ENCODE measurements around the gene HSF2BP. TPM values are rescaled to one million over a fixed set of nuclear protein-coding genes. Genes with fewer than 3 reads are reported as not detected.
A peak's percentile ranks its signal among the peaks of the same experiment; 100 is the strongest.
"Not testable (repeated sequence)": the region's sequence is repeated elsewhere in the genome, so short reads cannot be mapped to it uniquely, and the experiment has no call there.

The HSF2BP gene
- total RNA-seq, 4 donors from 2014 or later, result 0.57 to 1.6 (median 0.59) TPM; not detected in 1

- not testable (repeated sequence) for DNase-seq (ENCODE audit: low spot score in 2 of 2); H3K27ac ChIP-seq; H3K9me3 ChIP-seq; H3K4me1 ChIP-seq; H3K4me3 ChIP-seq; H3K36me3 ChIP-seq; H3K27me3 ChIP-seq
- no CpG with 5 or more reads among the region's 6 CpGs for WGBS
Measured at GRCh38 chr21:43517701-43518100, 141.6 kb downstream of the HSF2BP start.

- H3K27me3 ChIP-seq; H3K4me1 ChIP-seq; H3K27ac ChIP-seq; H3K36me3 ChIP-seq; DNase-seq (ENCODE audit: low spot score in 2 of 2); H3K9me3 ChIP-seq; H3K4me3 ChIP-seq: not testable (repeated sequence)
- WGBS, result no CpG with 5 or more reads among the region's 10 CpGs
Measured at GRCh38 chr21:43516860-43517627, 142.2 kb downstream of the HSF2BP start.

- not testable (repeated sequence) for H3K9me3 ChIP-seq; H3K36me3 ChIP-seq; DNase-seq (ENCODE audit: low spot score in 2 of 2); H3K4me3 ChIP-seq; H3K4me1 ChIP-seq; H3K27ac ChIP-seq; H3K27me3 ChIP-seq
- WGBS, result no CpG with 5 or more reads among the region's 4 CpGs
Measured at GRCh38 chr21:43516295-43516847, 142.9 kb downstream of the HSF2BP start.

- not testable (repeated sequence) for H3K27me3 ChIP-seq; H3K4me3 ChIP-seq; DNase-seq (ENCODE audit: low spot score in 2 of 2); H3K27ac ChIP-seq; H3K9me3 ChIP-seq; H3K36me3 ChIP-seq; H3K4me1 ChIP-seq
- no CpG with 5 or more reads among the region's 3 CpGs for WGBS
Measured at GRCh38 chr21:43514834-43515233, 144.5 kb downstream of the HSF2BP start.

- H3K4me3 ChIP-seq; DNase-seq (ENCODE audit: low spot score in 2 of 2); H3K4me1 ChIP-seq; H3K9me3 ChIP-seq; H3K36me3 ChIP-seq; H3K27ac ChIP-seq; H3K27me3 ChIP-seq: not testable (repeated sequence)
- WGBS, result no CpG with 5 or more reads among the region's 3 CpGs
Measured at GRCh38 chr21:43513023-43513422, 146.3 kb downstream of the HSF2BP start.

DNA sequence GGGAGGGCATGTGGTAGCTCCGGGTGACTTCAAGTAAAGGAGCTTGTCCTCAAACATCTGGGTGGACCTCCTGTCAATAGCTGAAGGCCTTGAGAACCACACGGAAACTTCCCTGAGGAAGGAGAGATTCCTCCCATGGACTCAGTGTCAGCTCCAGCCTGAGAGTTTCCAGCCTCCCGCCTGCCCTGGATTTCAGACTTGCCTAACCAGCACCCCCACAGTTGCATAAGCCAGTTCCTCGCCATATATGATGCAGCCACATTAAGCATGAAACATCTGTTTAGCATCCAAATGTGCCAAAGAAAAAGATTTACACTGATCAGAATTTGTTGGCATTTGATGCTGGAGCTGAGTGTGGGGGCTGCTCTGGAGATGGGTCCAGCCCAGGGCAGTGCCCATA lies 148.1 kb downstream of the HSF2BP start:
- H3K27me3 ChIP-seq; DNase-seq (ENCODE audit: low spot score in 2 of 2); H3K4me1 ChIP-seq; H3K9me3 ChIP-seq; H3K4me3 ChIP-seq; H3K36me3 ChIP-seq; H3K27ac ChIP-seq: not testable (repeated sequence)
- no CpG with 5 or more reads among the region's 4 CpGs for WGBS

- H3K4me1 ChIP-seq; H3K27ac ChIP-seq; H3K9me3 ChIP-seq; H3K36me3 ChIP-seq; DNase-seq (ENCODE audit: low spot score in 2 of 2); H3K27me3 ChIP-seq; H3K4me3 ChIP-seq: not testable (repeated sequence)
- no CpG with 5 or more reads among the region's 3 CpGs for WGBS
Measured at GRCh38 chr21:43510669-43511068, 148.6 kb downstream of the HSF2BP start.

- H3K9me3 ChIP-seq; DNase-seq (ENCODE audit: low spot score in 2 of 2); H3K27me3 ChIP-seq; H3K4me3 ChIP-seq; H3K27ac ChIP-seq; H3K36me3 ChIP-seq; H3K4me1 ChIP-seq: not testable (repeated sequence)
- no CpG with 5 or more reads among the region's 13 CpGs for WGBS
Measured at GRCh38 chr21:43503892-43504291, 155.4 kb downstream of the HSF2BP start.

DNA sequence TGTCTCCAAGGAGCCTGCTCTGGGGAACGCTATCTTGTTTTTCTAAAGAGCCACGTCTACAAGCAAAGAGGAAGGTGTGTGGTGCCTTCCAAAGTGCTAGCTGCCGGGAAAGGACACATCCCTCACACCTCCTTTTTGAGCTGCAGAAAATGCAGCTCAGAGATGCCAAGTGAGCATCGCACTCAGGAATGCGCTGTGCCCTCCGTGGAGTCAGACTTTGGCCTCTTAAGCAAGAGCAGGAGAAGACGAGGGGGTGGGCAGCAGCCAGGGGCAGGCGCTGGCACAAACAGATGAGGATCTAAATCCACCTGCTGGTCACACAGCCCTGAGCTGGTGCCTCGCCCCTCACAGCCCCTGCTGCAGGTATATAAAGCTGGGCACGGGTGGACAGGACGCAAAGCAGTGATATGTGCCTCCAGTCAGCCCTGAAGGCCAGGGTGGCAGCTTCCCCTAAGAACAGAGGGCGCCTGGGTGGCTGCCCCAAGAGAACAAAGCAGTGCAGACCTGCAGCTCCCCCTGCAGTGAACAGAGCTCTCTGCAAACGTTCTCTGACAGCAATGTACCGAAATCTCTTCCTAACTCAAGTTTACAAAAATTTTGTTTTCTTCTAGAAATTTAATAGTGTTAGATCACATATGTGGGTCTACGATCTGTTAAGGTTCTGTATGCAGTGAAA lies 156.1 kb downstream of the HSF2BP start:
- not testable (repeated sequence) for H3K4me1 ChIP-seq; H3K9me3 ChIP-seq; H3K4me3 ChIP-seq; DNase-seq (ENCODE audit: low spot score in 2 of 2); H3K36me3 ChIP-seq; H3K27ac ChIP-seq; H3K27me3 ChIP-seq
- no CpG with 5 or more reads among the region's 15 CpGs for WGBS

GRCh38 chr21:43502407-43503071 lies 156.7 kb downstream of the HSF2BP start:
- WGBS, result no CpG with 5 or more reads among the region's 23 CpGs

DNA sequence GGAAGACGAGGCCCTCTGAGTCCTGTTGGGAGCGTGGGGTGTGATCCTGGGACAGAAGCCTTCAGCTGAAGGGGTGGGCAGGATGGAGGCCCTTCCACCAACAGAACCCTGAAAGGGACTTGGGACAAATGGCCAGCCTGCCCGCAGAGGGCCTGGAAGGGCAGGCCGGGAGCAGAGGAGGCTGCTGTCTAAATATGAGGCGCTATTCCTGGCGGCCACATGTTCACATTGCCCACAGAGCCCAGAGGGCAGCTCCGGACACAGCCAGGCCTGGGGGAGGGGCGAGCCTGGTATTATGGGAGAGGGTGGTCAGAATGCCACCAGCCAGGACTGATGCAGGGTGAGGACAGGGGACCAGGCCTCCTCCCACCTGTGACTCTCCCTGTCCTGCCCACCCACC lies 160.4 kb downstream of the HSF2BP start:
- H3K4me1 ChIP-seq; H3K27me3 ChIP-seq; H3K27ac ChIP-seq; H3K36me3 ChIP-seq; H3K4me3 ChIP-seq; H3K9me3 ChIP-seq; DNase-seq (ENCODE audit: low spot score in 2 of 2): not testable (repeated sequence)
- no CpG with 5 or more reads among the region's 8 CpGs for WGBS

More at GRCh38 chr21:43502407-43503071, 156.7 kb downstream of the HSF2BP start:
- H3K4me1 ChIP-seq; H3K36me3 ChIP-seq; DNase-seq (ENCODE audit: low spot score in 2 of 2); H3K27me3 ChIP-seq; H3K9me3 ChIP-seq; H3K27ac ChIP-seq; H3K4me3 ChIP-seq: not testable (repeated sequence)

DNA sequence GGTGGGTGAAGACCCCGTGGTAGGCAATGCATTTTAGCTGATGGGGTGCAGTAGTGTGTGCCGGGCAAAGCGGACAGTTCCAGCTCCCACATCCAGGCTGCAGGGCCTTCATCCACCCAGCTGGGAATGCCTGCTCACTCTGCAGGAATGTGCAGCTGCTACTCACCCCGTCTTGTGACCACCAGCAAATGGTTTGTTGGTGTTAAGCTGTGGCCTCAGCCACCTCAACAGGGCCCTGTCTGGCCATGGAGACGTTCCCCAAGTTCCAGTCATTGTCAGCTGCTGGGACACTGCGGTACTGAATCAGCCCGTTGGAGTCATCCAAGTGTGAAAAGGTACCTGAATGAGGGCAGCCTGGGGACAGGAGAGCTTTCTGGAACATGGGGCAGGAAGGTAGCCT lies 161.2 kb downstream of the HSF2BP start:
- not testable (repeated sequence) for H3K36me3 ChIP-seq; H3K9me3 ChIP-seq; H3K27ac ChIP-seq; H3K4me3 ChIP-seq; H3K27me3 ChIP-seq; DNase-seq (ENCODE audit: low spot score in 2 of 2); H3K4me1 ChIP-seq
- no CpG with 5 or more reads among the region's 7 CpGs for WGBS

DNA sequence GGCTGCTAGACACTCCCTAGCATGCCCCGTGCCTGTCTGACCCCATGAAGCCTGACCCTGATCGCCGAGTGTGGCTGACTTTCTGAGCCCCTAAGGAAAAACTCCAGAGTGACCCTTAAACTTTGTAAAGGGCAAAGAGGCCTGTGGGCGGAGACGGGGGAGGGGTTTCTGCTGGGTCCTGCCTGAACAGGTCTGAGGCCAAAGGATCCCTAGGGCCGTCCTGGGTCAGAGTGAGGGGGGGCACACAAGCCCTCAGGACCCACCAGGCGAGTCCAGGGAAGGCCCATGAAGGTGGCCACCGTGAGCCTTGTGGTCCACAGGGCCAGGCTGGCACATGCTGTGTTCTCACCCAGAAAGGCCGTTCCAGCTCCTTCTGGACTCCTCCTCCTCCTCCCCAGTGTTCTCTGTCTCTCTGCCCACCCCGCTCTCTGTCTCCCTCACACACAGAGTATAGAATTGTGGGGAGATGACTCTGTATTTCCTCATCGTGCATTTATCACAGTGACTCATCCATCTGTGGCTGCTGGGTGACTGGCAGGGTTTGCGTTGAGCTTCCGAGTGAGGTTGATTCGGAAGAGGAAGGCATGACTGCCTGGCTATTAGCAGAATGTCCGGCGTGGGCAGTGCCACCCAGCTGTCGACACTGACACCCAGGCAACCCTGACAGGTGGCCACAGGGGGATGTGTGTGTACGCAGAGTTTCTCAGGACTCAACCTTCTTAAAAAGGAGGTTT lies 164.8 kb downstream of the HSF2BP start:
- DNase-seq (ENCODE audit: low spot score in 2 of 2), result peak in 1 of 2 donors; percentile 20
- H3K36me3 ChIP-seq, H3K4me1 ChIP-seq, H3K27ac ChIP-seq, H3K27me3 ChIP-seq, H3K9me3 ChIP-seq, H3K4me3 ChIP-seq: not testable (repeated sequence)
- WGBS, result no CpG with 5 or more reads among the region's 18 CpGs

All from suprapubic skin (tissue), 4 donors.